ENCODE results near the gene CGNL1.

DNA sequence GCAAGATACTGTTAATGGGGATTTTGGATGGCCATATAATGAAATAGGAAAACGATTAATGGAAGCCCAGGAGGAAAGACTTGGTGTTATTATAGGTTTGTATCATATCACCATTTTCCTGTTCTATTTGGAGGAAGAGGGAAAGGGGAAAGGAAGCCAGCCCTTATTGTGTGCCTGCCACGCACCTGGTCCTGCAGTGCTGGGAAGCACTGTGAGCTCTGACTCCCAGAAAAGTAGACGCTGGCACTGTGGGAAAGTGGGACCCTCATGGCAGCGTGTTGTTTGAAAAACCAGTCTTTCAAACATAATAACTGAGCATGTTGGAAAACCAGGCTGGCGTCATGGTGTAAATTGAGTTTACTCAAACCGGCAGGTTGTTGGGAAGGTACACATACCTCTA is 22.0 kb downstream of the CGNL1 start:
- TF ChIP-seq, protein P1, sequence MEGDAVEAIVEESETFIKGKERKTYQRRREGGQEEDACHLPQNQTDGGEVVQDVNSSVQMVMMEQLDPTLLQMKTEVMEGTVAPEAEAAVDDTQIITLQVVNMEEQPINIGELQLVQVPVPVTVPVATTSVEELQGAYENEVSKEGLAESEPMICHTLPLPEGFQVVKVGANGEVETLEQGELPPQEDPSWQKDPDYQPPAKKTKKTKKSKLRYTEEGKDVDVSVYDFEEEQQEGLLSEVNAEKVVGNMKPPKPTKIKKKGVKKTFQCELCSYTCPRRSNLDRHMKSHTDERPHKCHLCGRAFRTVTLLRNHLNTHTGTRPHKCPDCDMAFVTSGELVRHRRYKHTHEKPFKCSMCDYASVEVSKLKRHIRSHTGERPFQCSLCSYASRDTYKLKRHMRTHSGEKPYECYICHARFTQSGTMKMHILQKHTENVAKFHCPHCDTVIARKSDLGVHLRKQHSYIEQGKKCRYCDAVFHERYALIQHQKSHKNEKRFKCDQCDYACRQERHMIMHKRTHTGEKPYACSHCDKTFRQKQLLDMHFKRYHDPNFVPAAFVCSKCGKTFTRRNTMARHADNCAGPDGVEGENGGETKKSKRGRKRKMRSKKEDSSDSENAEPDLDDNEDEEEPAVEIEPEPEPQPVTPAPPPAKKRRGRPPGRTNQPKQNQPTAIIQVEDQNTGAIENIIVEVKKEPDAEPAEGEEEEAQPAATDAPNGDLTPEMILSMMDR (IDR thresholded peaks at IDR 0.05), result no peak
- no peak for TF ChIP-seq POLR2AphosphoS5 (IDR thresholded peaks at IDR 0.05)
- no peak for TF ChIP-seq EP300 (IDR thresholded peaks at IDR 0.05)
- no peak for TF ChIP-seq POLR2A (IDR thresholded peaks at IDR 0.05; ENCODE audit: low read depth)

Measured in esophagus muscularis mucosa (tissue), 4 donors.